Coronary artery (tissue), 2 donors: ENCODE measurements around the gene CDH20.

Experiments
- DNase-seq: peaks from one replicate; pipeline ENCODE4 v3.0.0-alpha.2; 2017; ENCODE audit warnings: low spot score
- H3K27ac ChIP-seq, 2 donors: fragments of 200-600 bp; sonication (generic); one replicate each; pipeline ENCODE4 v1.5.1; 2016 to 2019
- H3K4me3 ChIP-seq: fragments of 200-600 bp; sonication (generic); 2 replicates; pipeline ENCODE4 v1.5.1; 2016; ENCODE audit warnings: mild to moderate bottlenecking, moderate library complexity
- TF ChIP-seq, protein P1 (sequence below): fragments of 200-600 bp; sonication (generic); IDR thresholded peaks from one replicate; pipeline ENCODE4 v1.5.1; 2019; ENCODE audit warnings: antibody characterized with exemption

Gene CDH20

DNA sequence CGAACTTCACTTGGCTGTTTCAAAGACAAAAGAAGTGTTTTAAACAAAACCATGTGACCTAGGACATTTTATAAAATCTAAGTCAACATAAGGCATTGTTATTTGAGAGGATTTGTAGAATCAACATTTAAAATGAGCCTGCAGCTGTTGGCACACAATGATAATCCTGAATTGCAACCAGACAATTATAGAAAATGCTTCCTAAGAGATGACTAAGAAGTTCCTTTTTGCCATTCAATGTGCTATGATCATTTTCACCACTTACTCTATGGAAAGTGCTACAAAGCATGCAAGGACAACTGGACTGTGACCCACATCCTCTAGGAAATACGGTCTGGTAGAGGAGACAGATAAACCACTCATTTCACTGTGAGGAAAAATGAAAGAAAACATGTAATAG is 246.4 kb downstream of the CDH20 start:
- H3K4me3 ChIP-seq, result no peak overlapping the region
- no peak overlapping the region for H3K27ac ChIP-seq
- no peak for DNase-seq
- TF ChIP-seq, protein P1, sequence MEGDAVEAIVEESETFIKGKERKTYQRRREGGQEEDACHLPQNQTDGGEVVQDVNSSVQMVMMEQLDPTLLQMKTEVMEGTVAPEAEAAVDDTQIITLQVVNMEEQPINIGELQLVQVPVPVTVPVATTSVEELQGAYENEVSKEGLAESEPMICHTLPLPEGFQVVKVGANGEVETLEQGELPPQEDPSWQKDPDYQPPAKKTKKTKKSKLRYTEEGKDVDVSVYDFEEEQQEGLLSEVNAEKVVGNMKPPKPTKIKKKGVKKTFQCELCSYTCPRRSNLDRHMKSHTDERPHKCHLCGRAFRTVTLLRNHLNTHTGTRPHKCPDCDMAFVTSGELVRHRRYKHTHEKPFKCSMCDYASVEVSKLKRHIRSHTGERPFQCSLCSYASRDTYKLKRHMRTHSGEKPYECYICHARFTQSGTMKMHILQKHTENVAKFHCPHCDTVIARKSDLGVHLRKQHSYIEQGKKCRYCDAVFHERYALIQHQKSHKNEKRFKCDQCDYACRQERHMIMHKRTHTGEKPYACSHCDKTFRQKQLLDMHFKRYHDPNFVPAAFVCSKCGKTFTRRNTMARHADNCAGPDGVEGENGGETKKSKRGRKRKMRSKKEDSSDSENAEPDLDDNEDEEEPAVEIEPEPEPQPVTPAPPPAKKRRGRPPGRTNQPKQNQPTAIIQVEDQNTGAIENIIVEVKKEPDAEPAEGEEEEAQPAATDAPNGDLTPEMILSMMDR, result no peak

DNA sequence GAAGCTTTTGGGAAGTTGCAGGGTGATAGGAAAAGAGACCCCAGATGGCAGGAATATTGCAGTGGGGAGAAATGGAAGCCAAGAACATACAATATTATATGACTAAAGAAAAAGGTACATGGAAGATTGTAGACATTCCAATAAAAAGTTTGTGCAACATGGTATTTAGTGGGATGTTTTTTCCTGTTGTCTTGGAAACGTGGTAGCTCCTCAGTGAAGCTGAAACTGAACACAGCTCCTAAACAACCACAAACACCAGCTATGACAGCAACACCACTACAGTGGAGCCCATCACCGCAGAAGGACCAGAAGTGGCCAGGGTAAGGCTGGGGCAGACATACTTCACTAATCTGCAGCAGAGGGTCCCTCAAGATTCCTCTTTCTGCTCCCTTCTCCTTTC is 246.8 kb downstream of the CDH20 start:
- Histone ChIP-seq H3K27ac (no peak overlapping the region), H3K4me3 (no peak overlapping the region)
- no peak for DNase-seq
- TF ChIP-seq, protein P1, result no peak

DNA sequence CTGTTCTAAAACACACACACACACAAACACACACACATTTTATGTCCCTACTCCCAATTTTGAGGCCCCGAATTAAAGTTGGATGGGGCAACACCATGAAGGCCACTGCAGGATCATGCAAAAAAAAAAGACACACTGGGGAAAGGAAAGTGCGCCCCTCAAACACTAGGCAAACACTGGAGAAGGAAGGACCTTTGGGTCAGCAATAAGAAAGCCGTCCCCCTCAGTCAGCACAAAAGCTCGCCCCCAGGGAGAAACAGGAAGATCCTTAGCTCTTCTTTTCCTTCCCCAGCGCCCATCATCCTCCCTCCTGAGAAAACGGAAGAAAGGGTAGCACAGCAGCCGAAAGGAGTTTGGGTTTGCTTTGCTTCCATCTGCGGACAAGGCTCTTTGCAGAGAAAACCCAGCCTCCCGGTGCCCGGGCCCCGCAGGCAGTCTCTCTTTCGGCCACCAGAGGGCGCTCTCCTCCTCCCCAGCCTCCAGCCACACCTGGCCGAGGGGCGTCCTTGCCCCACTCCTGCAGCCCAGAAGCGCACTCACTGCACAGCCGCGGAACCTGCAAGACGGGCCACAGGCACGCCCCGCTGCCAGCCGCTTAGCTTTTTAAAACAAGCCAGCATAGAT is 248.5 kb downstream of the CDH20 start:
- Histone ChIP-seq H3K27ac (peak overlapping the region; percentile 67 to 82), H3K4me3 (peak overlapping the region; percentile 67)
- DNase-seq, result peak; percentile 91
- TF ChIP-seq, protein P1, result peak; percentile 98

DNA sequence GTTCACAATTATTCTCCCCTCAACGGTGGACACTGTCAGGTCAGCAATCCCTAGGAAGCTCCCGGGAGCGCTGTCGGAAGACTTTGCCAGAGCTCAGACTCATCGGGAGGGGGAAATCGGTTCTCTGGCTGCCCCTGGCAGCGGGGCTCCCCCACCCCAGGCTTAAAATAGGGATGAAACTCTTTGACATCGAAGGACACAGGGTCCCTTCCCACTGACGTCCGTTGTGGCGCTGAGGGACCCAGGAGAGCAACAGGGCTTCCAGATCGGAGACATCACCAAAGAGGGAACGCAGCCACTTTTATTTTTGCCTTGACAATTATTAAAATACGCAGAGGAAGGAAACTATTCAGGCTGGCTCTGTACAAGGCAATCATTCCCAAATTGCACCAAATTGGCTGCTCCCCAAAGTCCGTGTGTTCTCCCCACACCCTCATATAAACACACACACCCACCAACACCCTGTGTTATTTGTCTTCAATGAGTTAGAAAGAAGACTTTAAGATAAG is 249.0 kb downstream of the CDH20 start:
- H3K27ac ChIP-seq, result peak overlapping the region; percentile 67 to 82
- peak; percentile 80 for DNase-seq

DNA sequence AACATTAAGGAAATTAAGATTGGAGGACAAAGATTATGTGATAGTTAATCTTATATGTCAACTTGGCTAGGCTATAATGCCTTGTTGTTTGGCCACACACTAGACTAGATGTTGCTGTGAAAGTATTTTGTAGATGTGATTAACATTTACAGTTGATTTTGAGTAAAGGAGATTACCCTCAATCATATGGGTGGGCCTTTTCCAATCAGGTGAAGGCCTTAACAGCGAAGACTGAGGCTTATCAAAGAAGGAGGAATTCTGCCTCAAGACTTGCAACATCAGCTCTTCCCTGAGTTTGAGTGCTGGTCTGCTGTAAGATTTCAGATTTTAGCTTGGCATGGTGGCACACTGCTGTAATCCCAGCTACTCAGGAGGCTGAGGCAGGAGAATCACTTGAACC is 250.3 kb downstream of the CDH20 start:
- Histone ChIP-seq H3K4me3 (no peak overlapping the region), H3K27ac (peak overlapping the region; percentile 67 to 82)
- TF ChIP-seq, protein P1, result no peak
- DNase-seq, result no peak

More for the DNA sequence above, 249.0 kb downstream of the CDH20 start:
- TF ChIP-seq, protein P1, result peak; percentile 28
- peak overlapping the region; percentile 67 for H3K4me3 ChIP-seq

DNA sequence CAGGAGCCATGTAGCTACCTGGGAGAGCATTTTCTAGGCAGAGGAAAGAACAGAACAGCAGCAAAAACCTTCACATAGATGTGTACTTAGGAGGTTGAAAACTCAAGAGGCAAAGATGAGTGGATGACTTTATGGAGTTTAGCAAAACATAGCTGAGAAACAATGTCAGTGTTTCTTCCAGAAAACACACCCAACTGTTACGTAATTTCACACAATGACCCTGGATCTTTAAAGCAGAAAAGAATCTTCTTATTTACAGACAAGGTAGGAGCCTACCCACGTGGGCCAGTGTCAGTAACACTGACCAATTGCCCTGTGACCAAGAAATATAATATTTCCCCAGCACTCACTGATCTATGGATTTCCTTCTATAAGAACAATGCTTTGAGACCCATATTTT is 254.6 kb downstream of the CDH20 start:
- DNase-seq, result no peak
- TF ChIP-seq, protein P1, result no peak
- H3K27ac ChIP-seq, result no peak overlapping the region

DNA sequence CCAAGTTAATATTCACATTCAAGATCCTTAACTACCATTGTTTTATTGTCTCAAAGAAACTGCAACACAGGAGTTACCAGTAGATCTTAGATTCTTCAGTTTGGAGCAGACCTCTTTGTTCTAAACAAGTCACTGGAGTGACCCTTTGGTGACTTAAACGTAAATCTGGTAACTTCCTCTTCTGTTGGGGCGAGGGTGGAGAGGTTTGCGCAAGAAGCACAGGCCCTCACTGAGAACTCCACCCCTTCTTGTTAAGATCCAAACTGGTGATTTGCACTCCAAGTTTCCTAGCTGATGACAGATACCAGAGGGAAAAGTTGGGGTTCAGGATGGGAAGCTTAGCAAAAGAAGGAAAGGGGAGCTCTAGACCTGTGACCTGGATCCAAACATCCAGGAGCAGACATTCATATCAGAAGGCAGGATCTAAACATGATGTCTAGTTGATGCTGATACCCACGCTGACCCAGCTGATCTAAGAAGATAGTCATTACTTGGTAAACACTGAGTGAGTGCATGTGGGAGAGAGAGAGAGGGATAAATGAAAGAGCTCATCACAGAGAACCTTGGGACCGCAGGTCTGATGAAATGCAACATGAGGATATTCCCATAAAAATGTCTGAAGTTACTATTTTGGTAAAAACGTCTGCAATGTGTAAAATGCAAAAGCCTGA is 256.0 kb downstream of the CDH20 start:
- TF ChIP-seq, protein P1, result no peak
- no peak overlapping the region for H3K27ac ChIP-seq
- no peak overlapping the region for H3K4me3 ChIP-seq
- no peak for DNase-seq

More for the DNA sequence above, 254.6 kb downstream of the CDH20 start:
- H3K4me3 ChIP-seq, result no peak overlapping the region
